Lower lobe of right lung (tissue), 2 donors: ENCODE data around the gene WDR36. TPM values are rescaled to one million over a fixed set of nuclear protein-coding genes. Genes with fewer than 3 reads are reported as not detected.

Source experiments
- ATAC-seq, 2 donors: fragments of 200-7000 bp; cut with Tn5 transposase; one replicate each; pipeline ENCODE4 v1.9.1; 2020 to 2022; ENCODE audit warnings: mild to moderate bottlenecking in 2 of 2, moderate library complexity in 2 of 2
- DNase-seq: peaks from one replicate; pipeline ENCODE4 v3.0.0-alpha.2; 2020
- H3K27ac ChIP-seq: fragments of 200-600 bp; one replicate; pipeline ENCODE4 v1.8.0; 2022
- H3K27me3 ChIP-seq: fragments of 200-600 bp; one replicate; pipeline ENCODE4 v1.8.0; 2022; ENCODE audit warnings: low read depth
- H3K36me3 ChIP-seq: fragments of 200-600 bp; one replicate; pipeline ENCODE4 v1.8.0; 2022; ENCODE audit warnings: mild to moderate bottlenecking
- H3K4me1 ChIP-seq: fragments of 200-600 bp; one replicate; pipeline ENCODE4 v1.8.0; 2022
- H3K4me3 ChIP-seq: fragments of 200-600 bp; one replicate; pipeline ENCODE4 v1.8.0; 2022; ENCODE audit warnings: mild to moderate bottlenecking
- H3K9me3 ChIP-seq: fragments of 200-600 bp; one replicate; pipeline ENCODE4 v1.8.0; 2022
- CTCF ChIP-seq: fragments of 200-600 bp; IDR thresholded peaks from one replicate; pipeline ENCODE4 v1.8.0; 2022; ENCODE audit warnings: antibody characterized with exemption, mild to moderate bottlenecking
- intact Hi-C: fragments of 100-400 bp; cut with DNase I; formaldehyde crosslinking; loops from one replicate; pipeline ENCODE4 v1.11.0; 2022
- total RNA-seq: library from RNA; stranded (reverse); fragmentation: NEBNext Ultra II Directional; extraction: Animal tissue kit (Norgen Biotek cat#: 25700); gene quantifications from one replicate; pipeline ENCODE4 v1.2.1, GENCODE V29; 2021
- donor health status: DM: no; HTN: yes; CAD: no; lungs with severe emphysema.

The WDR36 gene
- total RNA-seq, 1 donor from 2014 or later: 27.7 TPM

- ATAC-seq (peak in 1 of 2 donors; percentile 60), DNase-seq (no peak)
- intact Hi-C loops: no loop called here
- Histone ChIP-seq H3K27me3 (no peaks in the 10 kb centered on the region), H3K4me3 (no peak overlapping the region), H3K9me3 (no peaks in the 10 kb centered on the region), H3K36me3 (peaks cover 76% of the 10 kb centered on the region), H3K27ac (no peak overlapping the region), H3K4me1 (no peaks in the 10 kb centered on the region)
- no peak for TF ChIP-seq CTCF
Observed at GRCh38 chr5:111116550-111116949, 24.4 kb downstream of the WDR36 start.

DNA sequence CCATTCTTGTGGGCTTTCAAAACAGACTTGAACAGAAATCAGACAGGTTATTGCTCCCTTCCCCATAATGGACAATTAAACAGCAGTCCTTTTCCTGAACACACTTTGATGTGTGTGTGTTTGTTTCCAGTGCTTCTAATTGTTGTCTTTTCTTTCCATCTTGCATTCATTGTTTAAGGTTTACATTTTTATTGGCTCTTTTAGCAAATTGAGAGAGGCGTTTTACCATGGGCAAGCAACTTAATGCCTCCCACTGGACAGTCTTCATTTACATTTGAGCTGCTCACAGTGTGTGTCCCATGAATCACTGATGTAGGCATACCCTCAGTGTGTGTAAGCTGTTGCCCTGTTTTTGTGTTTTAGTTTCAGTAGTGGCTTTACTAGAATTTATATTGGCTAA lies 25.0 kb downstream of the WDR36 start:
- Histone ChIP-seq H3K4me1 (no peaks in the 10 kb centered on the region), H3K27ac (no peak overlapping the region), H3K9me3 (no peaks in the 10 kb centered on the region), H3K27me3 (no peaks in the 10 kb centered on the region), H3K36me3 (peaks cover 78% of the 10 kb centered on the region), H3K4me3 (no peak overlapping the region)
- no peak for TF ChIP-seq CTCF
- intact Hi-C loops: no loop called here
- ATAC-seq: no peak
- DNase-seq: no peak

GRCh38 chr5:111119221-111119620 lies 27.1 kb downstream of the WDR36 start:
- Histone ChIP-seq H3K27ac (no peak overlapping the region), H3K4me3 (no peak overlapping the region), H3K27me3 (no peaks in the 10 kb centered on the region), H3K9me3 (no peaks in the 10 kb centered on the region), H3K4me1 (no peaks in the 10 kb centered on the region), H3K36me3 (peaks cover 78% of the 10 kb centered on the region)
- intact Hi-C loops: no loop called here
- no peak for TF ChIP-seq CTCF
- no peak for DNase-seq
- ATAC-seq: no peak

DNA sequence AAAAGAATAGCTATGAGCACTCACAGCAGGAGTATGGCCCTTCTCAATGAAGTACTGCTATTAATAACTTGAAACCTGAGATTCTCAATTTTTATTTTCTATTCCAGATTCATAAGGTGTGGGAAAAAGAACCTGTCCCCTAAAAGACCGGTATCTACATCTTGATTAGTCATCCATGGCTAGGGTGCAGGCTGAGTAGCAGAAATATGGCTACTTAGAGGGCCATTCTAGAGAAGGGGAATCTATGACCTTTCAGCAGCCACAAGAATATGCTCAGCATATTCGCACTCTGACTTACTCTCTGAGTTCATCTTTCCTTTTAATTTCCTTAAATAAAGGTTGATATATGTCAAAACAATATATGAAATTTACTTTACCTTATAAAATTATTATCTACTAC lies 27.7 kb downstream of the WDR36 start:
- Histone ChIP-seq H3K9me3 (no peaks in the 10 kb centered on the region), H3K4me3 (no peak overlapping the region), H3K36me3 (peaks cover 80% of the 10 kb centered on the region), H3K27me3 (no peaks in the 10 kb centered on the region), H3K27ac (no peak overlapping the region), H3K4me1 (no peaks in the 10 kb centered on the region)
- intact Hi-C loops: no loop called here
- ATAC-seq (no peak), DNase-seq (no peak)
- TF ChIP-seq CTCF: no peak

DNA sequence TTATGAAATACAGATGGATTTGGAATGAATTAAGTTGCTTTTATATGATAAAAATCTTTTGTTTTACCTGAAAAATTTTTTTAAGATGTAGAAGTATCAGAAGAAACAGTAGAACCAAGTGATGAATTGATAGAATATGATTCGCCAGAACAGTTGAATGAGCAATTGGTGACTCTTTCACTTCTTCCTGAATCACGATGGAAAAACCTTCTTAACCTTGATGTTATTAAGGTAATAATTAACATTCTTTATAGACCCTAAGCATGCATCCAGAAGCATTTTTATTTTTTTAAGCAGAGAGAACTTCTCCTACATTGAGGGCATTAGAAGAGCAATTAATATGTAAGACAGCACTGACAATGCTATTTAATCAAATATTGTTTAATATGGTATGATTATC lies 28.8 kb downstream of the WDR36 start:
- Histone ChIP-seq H3K27ac (no peak overlapping the region), H3K4me3 (no peak overlapping the region), H3K27me3 (no peaks in the 10 kb centered on the region), H3K36me3 (peaks cover 90% of the 10 kb centered on the region), H3K9me3 (no peaks in the 10 kb centered on the region), H3K4me1 (no peaks in the 10 kb centered on the region)
- no peak for DNase-seq
- intact Hi-C loops: no loop called here
- ATAC-seq: no peak
- TF ChIP-seq CTCF: no peak

- Histone ChIP-seq H3K9me3 (no peaks in the 10 kb centered on the region), H3K4me3 (no peak overlapping the region), H3K27ac (no peak overlapping the region), H3K36me3 (peaks cover 100% of the 10 kb centered on the region), H3K27me3 (no peaks in the 10 kb centered on the region), H3K4me1 (no peaks in the 10 kb centered on the region)
- intact Hi-C loops: no loop called here
- no peak for TF ChIP-seq CTCF
- ATAC-seq: no peak
- DNase-seq: no peak
Observed at GRCh38 chr5:111121926-111122325, 29.8 kb downstream of the WDR36 start.
